A673 (cell line): ENCODE data around the gene SLC25A23. TPM values are rescaled to one million over a fixed set of nuclear protein-coding genes. Genes with fewer than 3 reads are reported as not detected.

ENCODE experiments used
- BruUV-seq: library from RNA; stranded (reverse); fragments of 400-500 nt; replicated peaks from 2 replicates; lab custom pipeline; 2021; lab: Mats Ljungman, UMichigan
- CTCF ChIA-PET: fragments of 300-600 bp; sonication (Branson Sonifier 250); formaldehyde crosslinking; loops from one replicate; lab custom pipeline; 2022; ENCODE audit warnings: antibody characterized with exemption; lab: Charles Lee
- POLR2A ChIA-PET: fragments of 300-600 bp; sonication (Branson Sonifier 250); formaldehyde crosslinking; loops from one replicate; lab custom pipeline; 2022; ENCODE audit warnings: antibody characterized with exemption; ENCODE audit not compliant: low non-redundant PET; lab: Charles Lee
- DNase-seq: peaks from one replicate; pipeline ENCODE4 v3.0.0-alpha.2; 2015; ENCODE audit warnings: low spot score
- H3K27ac ChIP-seq: fragments of 200-600 bp; sonication (generic); 2 replicates; pipeline ENCODE4 v1.5.1; 2016; ENCODE audit warnings: mixed run types, low read depth, mild to moderate bottlenecking, mixed read lengths, antibody characterized with exemption, low read length; ENCODE audit not compliant: poor library complexity, severe bottlenecking
- H3K27me3 ChIP-seq: fragments of 200-600 bp; sonication (generic); replicated peaks from 2 replicates; pipeline ENCODE4 v1.6.1; 2017; ENCODE audit warnings: mixed run types, low read depth, mild to moderate bottlenecking, mixed read lengths, antibody characterized with exemption, low read length; ENCODE audit not compliant: insufficient read depth, poor library complexity
- H3K36me3 ChIP-seq: fragments of 200-600 bp; sonication (generic); 2 replicates; pipeline ENCODE4 v1.6.1; 2016; ENCODE audit warnings: mixed run types, mild to moderate bottlenecking, mixed read lengths, antibody characterized with exemption, low read length; ENCODE audit not compliant: insufficient read depth, poor library complexity, severe bottlenecking
- H3K4me1 ChIP-seq: fragments of 200-600 bp; sonication (generic); 2 replicates; pipeline ENCODE4 v1.6.1; 2017; ENCODE audit warnings: mixed run types, mild to moderate bottlenecking, mixed read lengths, antibody characterized with exemption, low read length; ENCODE audit not compliant: insufficient read depth, poor library complexity, severe bottlenecking
- H3K4me3 ChIP-seq: fragments of 200-600 bp; sonication (generic); 2 replicates; pipeline ENCODE4 v1.5.1; 2016; ENCODE audit warnings: low read depth, mixed run types, mild to moderate bottlenecking, mixed read lengths, low read length; ENCODE audit not compliant: poor library complexity, severe bottlenecking
- H3K9me3 ChIP-seq: fragments of 200-600 bp; sonication (generic); 2 replicates; pipeline ENCODE4 v1.6.1; 2016; ENCODE audit warnings: mixed run types, low read depth, mild to moderate bottlenecking, mixed read lengths, antibody characterized with exemption, low read length; ENCODE audit not compliant: poor library complexity, severe bottlenecking
- CTCF ChIP-seq: fragments of 300-800, 200-600 bp; sonication (generic); conservative IDR thresholded peaks from 2 replicates; pipeline ENCODE4 v1.5.1; 2017; ENCODE audit warnings: low read depth, mild to moderate bottlenecking, antibody characterized with exemption, low read length, moderate library complexity, mixed read lengths
- EZH2 ChIP-seq: fragments of 200-600 bp; sonication (generic); IDR thresholded peaks from 2 replicates; pipeline ENCODE4 v1.6.1; 2017; ENCODE audit warnings: borderline replicate concordance, low read depth, mild to moderate bottlenecking, mixed read lengths, antibody characterized with exemption, low read length; ENCODE audit not compliant: poor library complexity, severe bottlenecking
- intact Hi-C: fragments of 100-400 bp; cut with micrococcal nuclease; formaldehyde crosslinking; loops from one replicate; pipeline ENCODE4 v1.10.0; 2022; ENCODE audit not compliant: unreplicated experiment
- total RNA-seq: library from RNA; stranded (reverse); gene quantifications from 2 replicates; pipeline ENCODE4 v1.2.3, GENCODE V29; 2021

Gene SLC25A23
- total RNA-seq, 1 experiment from 2014 or later: 39.9 TPM

GRCh38 chr19:6453951-6454565 is 5.5 kb downstream of the SLC25A23 start:
- CTCF ChIA-PET: interaction anchor here (0.6 kb wide), 1 partner anchor 385 kb away, joined by 6 read pairs; no protein-coding TSS in a partner anchor
- TF ChIP-seq EZH2: no peak
- no peak for TF ChIP-seq CTCF
- intact Hi-C loops: no loop called here

GRCh38 chr19:6452899-6453298 is 6.7 kb downstream of the SLC25A23 start:
- TF ChIP-seq CTCF (no peak), EZH2 (no peak)
- Histone ChIP-seq H3K4me3 (no peak overlapping the region), H3K27me3 (no peaks in the 10 kb centered on the region), H3K4me1 (peaks cover under 1% of the 10 kb centered on the region), H3K36me3 (peaks cover 17% of the 10 kb centered on the region), H3K27ac (no peak overlapping the region), H3K9me3 (peaks cover 6% of the 10 kb centered on the region)
- intact Hi-C loops: no loop called here
- DNase-seq: no peak
- no TSS peak for BruUV-seq
- ChIA-PET POLR2A (no interaction called here), CTCF (no interaction called here)

More at GRCh38 chr19:6453951-6454565, 5.5 kb downstream of the SLC25A23 start:
- Histone ChIP-seq H3K4me3 (no peak overlapping the region), H3K9me3 (peaks cover 6% of the 10 kb centered on the region), H3K4me1 (peaks cover 9% of the 10 kb centered on the region), H3K27me3 (no peaks in the 10 kb centered on the region), H3K27ac (no peak overlapping the region), H3K36me3 (peaks cover 17% of the 10 kb centered on the region)
- BruUV-seq: no TSS peak
- POLR2A ChIA-PET: no interaction called here
- DNase-seq: no peak

- TF ChIP-seq EZH2: no peak
- TF ChIP-seq CTCF: no peak
- BruUV-seq: no TSS peak
- H3K27ac ChIP-seq: no peak overlapping the region
- ChIA-PET POLR2A (no interaction called here), CTCF (no interaction called here)
- no peak for DNase-seq
- no peaks in the 10 kb centered on the region for H3K4me1 ChIP-seq
- peaks cover 6% of the 10 kb centered on the region for H3K9me3 ChIP-seq
- H3K4me3 ChIP-seq: no peak overlapping the region
- H3K27me3 ChIP-seq: no peaks in the 10 kb centered on the region
- intact Hi-C loops: no loop called here
- peaks cover 17% of the 10 kb centered on the region for H3K36me3 ChIP-seq
Measured at GRCh38 chr19:6452223-6452614, 7.4 kb downstream of the SLC25A23 start.
